AG08396 (cell line): Measurements from ENCODE around the gene RGMA.

ENCODE experiments used
- DNase-seq: peaks from one replicate; pipeline ENCODE4 v3.0.0; 2012; ENCODE audit warnings: low spot score, mixed read lengths

RGMA gene

DNA sequence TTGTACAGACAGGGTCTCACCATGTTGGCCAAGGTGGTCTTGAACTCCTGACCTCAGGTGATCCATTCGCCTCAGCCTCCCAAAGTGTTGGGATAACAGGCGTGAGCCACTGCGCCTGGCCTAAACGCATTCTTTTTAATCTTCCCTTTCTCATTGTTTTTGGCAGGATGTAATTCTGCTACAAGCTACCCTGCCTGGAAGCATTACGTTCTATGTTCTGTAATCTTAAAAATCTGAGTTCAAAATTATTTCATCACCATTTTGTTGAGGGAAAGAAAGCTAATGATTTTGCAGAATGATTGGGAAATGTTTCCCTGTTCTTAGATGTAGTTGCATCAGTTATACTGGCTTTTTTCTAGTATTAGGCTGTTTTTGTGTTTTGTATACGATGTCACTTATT lies 71.5 kb downstream of the RGMA start:
- no peak for DNase-seq

DNA sequence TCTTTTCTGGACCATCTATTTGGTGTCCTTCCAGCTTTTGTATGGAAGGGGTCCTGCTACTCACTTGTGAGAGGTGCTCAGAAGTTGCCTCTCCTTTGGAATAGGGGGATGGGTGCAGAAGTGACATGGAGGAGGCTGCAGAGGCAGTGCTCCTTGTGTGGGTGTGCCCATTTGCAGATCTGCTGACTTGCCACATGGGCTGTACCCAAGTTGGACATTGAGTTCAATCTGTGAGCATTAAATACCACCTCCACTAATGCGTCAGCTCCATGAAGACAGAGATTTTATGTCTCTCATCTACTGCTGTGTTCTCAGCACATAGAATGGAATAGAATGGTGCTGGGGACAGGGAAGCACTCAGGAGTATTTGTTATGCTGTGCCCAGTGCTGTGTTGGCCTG lies 76.2 kb downstream of the RGMA start:
- no peak for DNase-seq

DNA sequence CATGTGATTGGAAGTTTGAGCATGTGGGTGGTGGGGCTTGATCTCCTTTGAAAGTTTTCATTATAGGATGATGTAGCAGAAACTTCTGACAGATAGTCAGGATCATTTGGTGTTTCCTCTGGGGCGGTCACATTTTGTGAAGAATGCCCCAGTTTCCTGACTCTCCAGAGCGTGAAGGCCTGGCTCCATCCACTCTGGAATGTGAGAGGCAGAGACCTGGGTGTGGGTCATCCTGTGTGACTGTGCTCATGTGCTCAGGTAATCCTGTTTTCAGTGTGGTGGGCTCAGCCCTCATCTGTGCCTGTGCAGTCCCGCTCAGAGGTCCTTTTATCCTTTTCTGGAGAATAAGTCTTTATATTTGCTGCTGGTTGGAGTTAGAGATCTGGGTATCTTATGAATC lies 81.0 kb downstream of the RGMA start:
- no peak for DNase-seq

DNA sequence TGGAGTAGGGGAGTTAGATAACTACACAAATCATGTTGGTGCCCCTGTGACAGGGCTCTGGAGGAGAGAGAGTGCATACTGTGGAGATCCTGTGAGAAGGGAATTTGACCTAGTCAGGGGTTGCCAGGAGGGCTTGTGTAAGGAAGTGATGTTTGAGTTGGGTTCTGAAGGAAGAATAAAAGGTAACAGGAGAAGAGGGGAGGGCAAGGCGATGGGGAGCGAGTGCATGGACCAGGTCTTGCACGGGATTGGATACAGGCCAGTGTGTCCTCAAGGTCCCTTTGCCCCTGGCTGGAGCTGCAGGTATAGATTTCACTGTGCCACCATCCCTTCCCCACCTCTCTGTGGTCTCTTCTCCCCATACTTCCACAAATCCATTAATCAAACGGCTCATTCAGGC lies 83.9 kb downstream of the RGMA start:
- no peak for DNase-seq

DNA sequence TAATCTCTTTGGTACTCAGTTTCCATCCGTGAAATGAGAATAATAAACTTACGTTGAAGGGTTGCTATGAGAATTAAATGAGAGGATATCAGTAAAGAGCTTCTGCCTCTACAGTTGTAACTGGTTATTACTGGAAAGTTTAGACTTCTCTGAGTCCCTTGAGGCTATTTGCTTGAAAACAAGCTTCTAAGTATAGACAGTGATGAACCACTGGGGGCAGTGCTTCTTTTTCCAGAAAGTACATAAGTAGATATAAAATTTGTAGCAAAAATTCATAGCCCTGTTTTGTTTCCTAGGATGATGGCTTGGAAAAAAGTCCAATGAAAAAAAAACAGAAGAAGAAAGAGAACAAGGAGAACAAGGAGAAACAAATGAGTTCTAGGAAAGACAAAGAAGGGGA lies 87.1 kb downstream of the RGMA start:
- no peak for DNase-seq

DNA sequence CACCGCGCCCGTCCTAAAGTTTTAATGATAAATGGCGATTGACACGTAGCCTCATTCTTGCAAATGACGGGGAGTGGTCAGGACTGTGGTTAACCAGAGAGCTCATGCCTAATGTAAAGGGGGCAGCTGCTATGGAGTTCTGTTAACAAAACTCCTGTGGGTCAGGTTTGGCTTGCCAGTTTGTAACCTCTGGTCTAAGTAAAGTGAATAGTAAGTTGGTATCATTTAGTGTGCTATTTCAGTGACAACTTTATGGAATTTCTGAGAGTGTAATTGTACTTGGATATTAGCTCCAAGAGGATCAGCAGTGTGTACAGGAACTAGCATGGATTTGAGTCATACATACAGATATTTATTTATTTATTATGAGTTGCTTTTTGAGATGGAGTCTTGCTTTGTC lies 87.9 kb downstream of the RGMA start:
- no peak for DNase-seq

DNA sequence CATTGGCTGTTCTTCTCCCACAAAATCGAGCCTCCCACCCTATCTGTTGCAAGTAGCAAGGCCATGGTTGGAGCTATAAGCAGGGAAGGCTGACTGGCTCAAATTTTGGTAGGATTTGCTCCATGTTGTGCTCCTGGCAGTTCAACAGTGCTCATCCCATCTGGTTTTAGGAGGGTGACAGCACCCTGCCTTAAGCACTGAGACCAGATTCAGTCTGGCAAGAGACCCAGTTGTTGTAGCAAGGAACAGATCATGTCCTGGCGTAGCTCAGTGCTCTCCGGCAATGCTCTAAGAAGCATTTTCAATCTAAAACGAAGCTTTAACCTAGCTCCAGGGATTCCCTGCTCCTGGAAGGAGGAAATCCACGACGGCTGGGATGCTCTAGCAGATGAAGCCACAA lies 91.2 kb downstream of the RGMA start:
- no peak for DNase-seq

DNA sequence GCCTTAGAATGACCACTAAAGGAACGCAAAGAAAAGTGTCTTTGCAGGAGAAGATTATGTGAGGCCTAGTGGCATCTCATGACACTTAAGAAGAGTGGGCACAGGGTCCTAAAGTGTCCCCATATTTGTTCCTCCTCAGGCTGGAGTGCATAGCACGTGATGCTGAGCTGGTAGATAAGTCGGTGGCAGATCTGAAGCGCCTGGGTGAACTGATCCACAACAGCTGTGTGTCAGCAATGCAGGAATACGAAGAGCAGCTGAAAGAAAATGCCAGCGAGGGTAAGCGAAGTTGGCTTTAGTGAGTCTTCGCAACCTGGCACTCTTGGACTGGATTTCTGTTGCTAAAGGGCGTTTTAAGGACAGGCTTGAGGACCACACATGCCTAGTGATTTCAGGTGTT lies 96.3 kb downstream of the RGMA start:
- DNase-seq = no peak

DNA sequence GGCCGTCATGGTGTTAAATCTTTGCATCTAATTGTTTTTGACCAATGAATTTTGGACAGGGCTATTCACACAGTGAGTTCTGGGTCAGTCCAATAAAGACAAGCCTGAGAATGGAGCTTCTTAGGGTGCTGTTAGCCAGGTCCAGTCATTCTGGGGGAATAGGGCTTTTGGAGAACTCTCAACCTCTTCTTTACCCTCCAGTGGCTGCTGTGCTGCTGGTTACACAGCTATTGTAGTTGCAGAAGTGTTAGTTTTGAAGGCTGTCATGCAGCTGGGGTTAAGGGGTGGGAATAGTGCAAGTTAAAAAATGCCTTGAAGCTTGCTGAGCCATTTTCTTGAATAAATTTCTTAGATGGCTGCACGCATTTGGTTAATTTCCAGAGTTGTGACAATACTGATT lies 99.0 kb downstream of the RGMA start:
- DNase-seq = no peak

DNA sequence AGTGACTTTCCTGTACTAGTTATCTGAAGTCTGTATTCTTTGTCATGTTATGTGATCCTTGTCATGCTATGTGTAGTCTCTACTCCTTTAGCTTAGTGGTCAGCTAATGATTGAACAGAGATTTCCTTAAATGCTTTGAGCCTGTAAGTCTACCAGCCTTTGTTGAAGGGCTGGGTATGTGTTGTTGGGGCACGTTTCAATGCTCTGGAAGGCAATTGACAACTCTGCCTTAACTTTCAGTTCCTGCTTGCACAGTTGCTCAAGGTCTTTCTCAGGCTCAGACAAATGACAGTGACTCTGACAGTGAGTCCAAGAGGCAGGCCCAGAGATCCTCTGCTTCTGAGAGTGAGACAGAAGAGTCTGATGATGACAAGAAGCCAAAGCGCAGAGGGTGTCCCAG lies 99.5 kb downstream of the RGMA start:
- no peak for DNase-seq
